NCI-H82 (cell line): Measurements from ENCODE around the gene MLEC.

Experiments
- DNase-seq: peaks from one replicate; lab custom pipeline; 2025; lab: John Stamatoyannopoulos, UW

Gene MLEC

DNA sequence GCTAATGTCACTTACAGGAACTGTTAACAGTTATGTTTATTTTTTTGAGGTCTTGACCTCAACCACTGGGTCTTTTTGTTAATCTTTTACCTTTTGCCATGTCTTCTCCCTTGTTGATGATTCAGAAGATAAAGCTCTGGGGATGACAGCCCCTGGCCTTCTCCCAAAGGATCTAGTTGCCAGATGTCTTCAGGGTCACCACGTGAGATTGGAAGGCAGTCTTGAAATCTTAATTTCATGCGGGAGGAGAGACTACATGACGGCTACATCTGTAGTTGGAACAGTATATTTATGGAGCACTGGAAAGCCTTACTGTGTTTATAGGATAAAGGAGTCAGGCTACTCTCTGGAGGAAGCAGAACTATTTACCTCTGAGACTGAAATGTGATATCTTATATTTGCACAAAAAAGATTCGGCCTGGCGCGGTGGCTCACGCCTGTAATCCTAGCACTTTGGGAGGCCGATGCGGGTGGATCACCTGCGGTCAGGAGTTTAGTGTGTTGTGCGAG, 5.6 kb downstream of the MLEC start:
- DNase-seq = peak; percentile 12

DNA sequence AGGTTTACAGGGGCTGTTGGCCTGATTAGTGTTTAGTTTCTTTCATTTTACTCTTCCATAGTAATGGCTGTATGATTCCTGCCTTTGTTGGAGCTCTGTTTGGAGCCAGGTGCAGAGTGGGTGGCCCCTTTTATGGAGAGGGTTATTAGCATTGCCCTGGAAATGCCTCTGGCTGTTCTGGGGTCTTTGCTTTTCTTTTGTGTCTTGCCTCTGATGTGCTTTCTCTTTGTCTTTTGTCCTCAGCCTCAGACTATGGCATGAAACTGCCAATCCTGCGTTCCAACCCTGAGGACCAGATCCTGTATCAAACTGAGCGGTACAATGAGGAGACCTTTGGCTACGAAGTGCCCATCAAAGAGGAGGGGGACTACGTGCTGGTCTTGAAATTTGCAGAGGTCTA, 6.9 kb downstream of the MLEC start:
- DNase-seq = no peak

DNA sequence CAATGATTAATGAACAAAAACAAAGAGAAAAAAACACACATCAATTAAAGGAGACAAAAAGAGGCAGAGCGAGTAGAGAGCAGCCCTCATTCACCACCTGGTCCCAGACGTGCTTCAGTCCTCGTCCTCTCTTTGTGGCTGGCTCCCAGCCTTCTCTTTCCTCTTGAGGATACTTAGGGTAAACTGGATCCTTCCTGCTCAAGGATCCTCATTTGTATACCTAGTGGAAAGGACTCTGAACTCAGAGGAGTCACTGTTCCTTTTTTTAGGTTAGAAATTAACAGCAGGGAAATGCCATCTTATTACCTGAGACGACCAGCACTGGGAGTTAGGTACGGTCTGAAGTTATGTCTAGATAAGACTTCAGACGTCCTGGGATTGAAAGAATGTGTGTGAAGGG, 9.7 kb downstream of the MLEC start:
- no peak for DNase-seq

- no peak for DNase-seq
These were observed 10.4 kb downstream of the MLEC start for GRCh38 chr12:120697344-120697743.

DNA sequence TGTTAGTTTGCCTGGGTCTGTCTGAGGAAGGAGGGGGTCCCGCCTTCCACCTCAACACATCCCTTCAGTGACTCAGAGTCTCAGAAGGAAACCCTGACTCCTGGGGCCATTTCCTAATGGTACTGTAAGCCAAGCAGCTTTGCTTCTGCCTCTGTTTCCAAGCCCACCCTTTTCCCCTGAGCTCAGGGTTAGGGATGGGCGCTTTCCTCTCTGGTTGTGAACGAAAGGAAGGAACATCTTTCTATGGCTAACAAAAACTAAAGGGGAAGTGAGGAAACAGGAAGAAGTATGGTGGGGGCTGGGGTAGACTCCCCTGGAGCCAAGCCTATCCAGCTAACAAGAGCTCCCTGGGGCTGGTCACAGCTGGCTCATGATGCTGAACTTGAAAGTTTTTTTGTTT, 11.7 kb downstream of the MLEC start:
- DNase-seq = no peak

GRCh38 chr12:120699553-120699952, 12.6 kb downstream of the MLEC start:
- DNase-seq = no peak

GRCh38 chr12:120700886-120701285, 13.9 kb downstream of the MLEC start:
- no peak for DNase-seq

- no peak for DNase-seq
These were observed 15.7 kb downstream of the MLEC start for GRCh38 chr12:120702637-120703036.

DNA sequence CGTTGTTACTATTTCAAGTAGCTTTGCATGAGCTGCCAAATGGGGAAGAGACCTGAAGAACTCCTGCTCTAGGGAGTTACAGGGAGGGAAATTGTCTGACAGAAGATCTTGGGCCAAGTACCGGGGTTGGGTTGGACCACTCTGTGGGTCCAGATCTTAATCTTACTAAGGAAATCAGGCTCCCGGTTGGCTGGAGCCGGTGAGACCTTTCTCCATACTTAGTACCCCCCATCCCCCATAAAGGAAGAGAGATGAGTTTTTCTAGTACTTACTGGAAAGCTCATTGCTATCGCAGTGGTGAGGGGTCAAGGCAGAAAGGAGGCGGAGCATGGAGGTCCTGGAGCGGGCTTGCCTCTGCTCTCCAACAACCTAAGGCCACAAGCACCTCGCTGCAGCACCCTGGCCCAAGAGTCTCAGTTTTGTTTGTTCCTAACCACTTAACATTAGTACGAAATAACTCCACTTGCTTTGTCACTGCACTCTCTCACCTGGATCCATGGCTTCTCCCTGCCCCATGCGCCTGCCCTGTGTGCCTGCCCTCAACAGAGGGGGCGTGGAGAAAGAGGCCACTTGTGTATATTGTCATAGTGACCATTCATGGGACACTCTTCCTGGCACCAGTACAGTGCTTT, 16.5 kb downstream of the MLEC start:
- DNase-seq = no peak

GRCh38 chr12:120705618-120706017, 18.7 kb downstream of the MLEC start:
- DNase-seq = no peak

DNA sequence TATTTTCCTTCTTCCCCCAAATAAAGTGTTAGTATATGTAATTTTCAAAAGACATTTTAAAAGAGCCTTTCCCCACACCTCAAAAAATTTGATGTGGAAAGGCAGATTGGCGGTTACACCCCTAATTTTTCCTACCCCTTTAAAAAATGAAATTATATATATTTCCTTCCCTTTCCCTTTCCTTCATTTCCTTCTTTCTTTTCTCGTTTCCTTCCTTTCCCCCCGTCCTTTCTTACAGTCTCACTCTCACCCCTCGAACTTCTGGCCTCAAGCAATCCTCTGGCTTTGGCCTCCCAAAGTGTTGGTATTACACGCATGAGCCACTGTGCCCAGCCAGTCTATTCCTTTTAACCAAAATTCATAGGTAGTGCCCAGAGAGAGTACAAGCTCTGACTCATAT, 19.1 kb downstream of the MLEC start:
- no peak for DNase-seq

- no peak for DNase-seq
These were observed 21.7 kb downstream of the MLEC start for GRCh38 chr12:120708651-120709050.

GRCh38 chr12:120710031-120710804, 23.3 kb downstream of the MLEC start, which contains the start of gene UNC119B:
Gene UNC119B, plus strand, starts transcription at chr12:120710458. Its CDS starts 17 bp downstream, at chr12:120710475.
- peak; percentile 75 for DNase-seq

DNA sequence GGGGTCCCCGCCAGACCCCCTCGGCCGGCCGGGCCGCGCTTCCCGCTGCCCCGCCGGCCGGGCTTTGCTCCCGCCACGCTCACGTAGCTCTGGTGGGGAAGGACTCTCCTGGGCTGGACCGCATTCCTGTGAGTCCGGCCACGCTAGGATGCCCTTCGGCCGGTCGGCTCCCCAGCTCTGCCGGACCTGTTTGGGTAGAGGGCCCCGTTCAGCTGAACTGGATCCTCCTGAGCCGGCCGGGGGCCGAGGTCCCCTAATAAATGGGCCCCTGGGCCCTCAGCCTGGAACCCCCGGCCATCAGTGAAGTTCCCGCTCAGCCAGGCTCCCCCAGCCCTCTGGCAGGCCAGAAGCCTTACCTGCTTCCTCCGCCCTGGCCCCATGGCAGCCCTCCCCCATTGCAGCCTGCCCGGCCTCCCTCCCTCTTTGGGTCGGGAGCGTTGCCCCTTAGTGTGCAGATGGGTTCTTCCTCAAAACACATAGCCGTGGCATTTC, 23.9 kb downstream of the MLEC start:
- peak; percentile 48 for DNase-seq

DNA sequence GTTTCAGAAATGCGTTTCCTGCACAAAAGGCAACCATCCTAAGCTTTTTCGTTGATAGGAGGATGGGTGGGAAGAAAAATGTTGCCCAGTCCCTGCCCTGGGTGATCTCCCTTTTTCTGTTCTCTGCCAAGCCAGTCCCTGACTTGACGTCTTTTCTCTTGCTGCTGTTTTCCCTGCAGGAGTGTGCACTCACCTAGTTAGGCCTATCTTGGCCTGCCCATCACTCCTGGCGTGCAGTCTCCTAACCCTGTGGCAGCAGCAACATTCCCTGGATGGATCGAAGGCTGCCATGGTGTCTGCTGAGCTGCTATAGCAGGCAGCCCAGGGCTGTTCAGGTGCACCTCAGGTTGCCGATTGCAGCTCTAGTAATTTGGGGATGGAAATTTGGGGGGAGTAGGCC, 24.5 kb downstream of the MLEC start:
- peak; percentile 21 for DNase-seq

DNA sequence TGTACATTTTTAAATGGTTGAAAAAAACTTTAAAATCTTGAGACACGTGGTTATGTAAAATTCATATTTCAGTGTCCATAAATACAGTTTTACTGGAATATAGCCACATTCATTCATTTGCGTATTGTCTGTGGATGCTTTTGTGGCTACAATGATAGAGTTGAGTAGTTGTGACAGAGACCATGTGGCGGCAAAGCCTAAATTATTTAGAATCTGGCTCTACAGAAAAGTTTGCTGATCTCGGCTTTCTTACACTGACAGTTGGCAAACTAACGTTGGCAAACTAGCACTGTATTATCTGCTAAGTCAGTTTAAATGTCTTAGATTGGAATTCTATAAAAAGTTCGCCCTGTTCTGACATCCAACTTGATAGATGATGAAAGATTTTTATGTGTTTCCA, 25.7 kb downstream of the MLEC start:
- no peak for DNase-seq

GRCh38 chr12:120713861-120714482, 27.0 kb downstream of the MLEC start:
- DNase-seq = peak; percentile 92

DNA sequence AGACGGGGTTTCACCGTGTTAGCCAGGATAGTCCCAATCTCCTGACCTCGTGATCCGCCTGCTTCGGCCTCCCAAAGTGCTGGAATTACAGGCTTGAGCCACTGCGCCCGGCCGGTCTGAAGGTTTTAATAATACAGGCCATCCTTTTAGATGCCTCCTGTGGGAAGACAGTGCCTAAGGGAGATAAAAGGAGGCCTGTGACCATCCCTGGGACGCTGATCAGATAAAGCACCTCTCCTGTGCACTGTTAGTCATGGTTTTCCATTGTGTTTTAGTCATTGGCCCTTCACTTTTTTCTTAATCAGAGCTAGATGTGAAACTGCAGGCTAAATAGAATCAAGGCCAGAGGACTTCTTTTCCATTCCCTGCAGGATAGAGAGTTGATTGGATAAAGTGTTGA, 31.1 kb downstream of the MLEC start:
- no peak for DNase-seq

DNA sequence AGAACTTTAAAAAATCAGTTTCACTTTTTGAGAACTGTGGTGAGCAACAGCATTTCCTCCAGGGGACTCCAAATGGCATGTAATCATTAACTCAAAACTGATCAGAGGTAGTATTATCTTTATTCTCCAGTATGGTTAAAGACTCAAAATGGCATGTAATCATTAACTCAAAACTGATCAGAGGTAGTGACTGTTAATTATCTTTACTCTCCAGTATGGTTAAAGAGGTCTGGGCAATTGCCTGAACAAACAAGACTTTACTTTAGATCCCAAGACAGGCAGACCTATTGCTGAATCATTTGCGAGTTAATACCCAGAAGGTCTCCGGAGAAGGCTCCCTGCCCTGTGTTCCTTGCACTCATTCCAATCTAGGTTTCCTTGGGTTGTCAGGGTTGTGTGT, 32.1 kb downstream of the MLEC start:
- DNase-seq = no peak

DNA sequence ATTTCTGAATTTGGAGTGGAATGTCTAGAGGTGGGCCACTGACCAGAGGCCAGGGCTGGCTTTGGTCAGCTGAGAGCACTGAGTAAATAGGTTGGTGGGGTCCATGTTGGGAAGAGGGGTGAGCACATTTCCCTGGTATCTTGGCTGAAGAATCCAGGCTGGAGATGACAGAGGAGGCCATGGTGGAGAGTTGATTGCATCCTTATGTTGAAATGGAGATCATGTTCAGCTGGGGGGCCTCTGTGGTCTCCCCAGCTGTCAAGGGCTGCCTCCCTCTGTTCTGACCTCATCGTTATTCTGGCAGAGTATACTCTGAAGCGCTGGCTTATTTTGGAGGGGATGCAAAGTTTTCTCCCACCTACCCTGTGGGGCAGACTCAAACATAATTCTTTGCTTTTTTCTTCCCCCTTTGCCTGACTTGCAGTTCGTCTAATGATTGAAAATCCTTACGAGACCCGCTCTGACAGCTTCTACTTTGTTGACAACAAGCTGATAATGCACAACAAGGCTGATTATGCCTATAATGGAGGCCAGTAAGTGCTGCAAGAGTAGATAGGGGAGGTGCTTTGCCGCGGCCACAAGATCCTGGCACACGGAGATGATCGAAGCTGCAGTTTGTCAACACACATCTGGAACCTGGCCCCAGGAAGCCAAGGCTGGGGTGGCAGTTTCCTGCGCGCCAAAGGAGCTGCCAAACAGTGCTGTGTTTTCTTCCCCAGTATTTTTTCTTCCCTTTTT, 32.7 kb downstream of the MLEC start:
- no peak for DNase-seq

GRCh38 chr12:120720234-120720986, 33.5 kb downstream of the MLEC start:
- DNase-seq = peak; percentile 53
